ENCODE results near the gene NUP210. TPM values are rescaled to one million over a fixed set of nuclear protein-coding genes. Genes with fewer than 3 reads are reported as not detected.

NUP210 gene
- total and polyA plus RNA-seq, 2 experiments from 2014 or later, result 13.8 to 73.9 TPM

DNA sequence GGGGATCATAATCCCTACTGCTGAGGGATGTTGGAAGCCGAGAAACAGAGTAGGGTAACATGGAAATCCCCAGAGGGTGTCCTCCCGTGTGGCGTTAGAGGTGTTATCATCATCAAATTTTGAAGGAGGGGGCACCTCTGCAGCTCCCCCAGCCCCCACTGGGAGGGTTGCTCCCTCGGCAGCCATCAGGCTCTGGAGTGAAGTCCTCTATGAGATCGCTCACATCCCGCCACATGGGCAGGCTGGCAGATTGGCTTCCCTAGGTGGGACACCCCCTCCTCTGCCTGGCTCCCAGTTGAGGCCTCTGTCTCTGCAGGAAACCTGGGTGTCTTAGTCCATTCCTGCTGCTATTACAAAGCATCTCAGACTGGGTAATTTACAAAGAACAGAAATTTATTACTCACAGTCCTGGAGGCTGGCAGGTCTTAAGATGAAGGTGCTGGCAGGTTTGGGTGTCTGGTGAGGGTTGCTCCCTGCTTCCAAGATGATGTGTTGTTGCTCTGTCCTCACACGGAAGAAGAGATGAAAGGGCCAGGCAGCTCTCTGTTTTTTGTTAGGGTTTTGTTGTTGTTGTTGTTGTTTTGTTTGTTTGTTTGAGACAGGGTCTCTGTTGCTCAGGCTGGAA is 120.5 kb downstream of the NUP210 start:
- H3K4me2 ChIP-seq, result no peak overlapping the region
- no peaks in the 10 kb centered on the region for H3K36me3 ChIP-seq (ENCODE audit: insufficient read depth)
- H3K27me3 ChIP-seq (ENCODE audit: insufficient read depth), result no peaks in the 10 kb centered on the region
- Mint-ChIP-seq H3K36me3 (ENCODE audit: low read depth) (no peaks in the 10 kb centered on the region; the same call in 2 of the 3 replicates), H3K4me3 (no peak overlapping the region), H3K27ac (peak overlapping the region; percentile 77), H3K4me1 (peaks cover 49% of the 10 kb centered on the region), H3K9me3 (no peaks in the 10 kb centered on the region), H3K27me3 (ENCODE audit: insufficient read depth, low read depth, poor library complexity) (peaks cover 24% of the 10 kb centered on the region)
- TF ChIP-seq NANOG (IDR thresholded peaks at IDR 0.05; ENCODE audit: borderline replicate concordance), result no peak
- H2AFZ ChIP-seq, result peak overlapping the region; percentile 28; the same call in 1 of the 2 replicates
- no peak overlapping the region for H3K4me3 ChIP-seq
- no peaks in the 10 kb centered on the region for H3K79me2 ChIP-seq (replicated peaks; ENCODE audit: insufficient read depth)
- H3K4me1 ChIP-seq (ENCODE audit: insufficient read depth), result peaks cover 21% of the 10 kb centered on the region
- no peak overlapping the region for H3K27ac ChIP-seq (ENCODE audit: low read depth)
- H4K20me1 ChIP-seq (replicated peaks; ENCODE audit: insufficient read depth), result no peaks in the 10 kb centered on the region
- H3K9me2 ChIP-seq (ENCODE audit: insufficient read depth), result no peaks in the 10 kb centered on the region
- 0 out of 2 replicates have a peak, but pooled peaks cover 3% of the 10 kb centered on the region for H3F3A ChIP-seq (replicated peaks; ENCODE audit: low read depth)
- no peak for ATAC-seq
- DNase-seq (ENCODE audit: low spot score), result no peak

DNA sequence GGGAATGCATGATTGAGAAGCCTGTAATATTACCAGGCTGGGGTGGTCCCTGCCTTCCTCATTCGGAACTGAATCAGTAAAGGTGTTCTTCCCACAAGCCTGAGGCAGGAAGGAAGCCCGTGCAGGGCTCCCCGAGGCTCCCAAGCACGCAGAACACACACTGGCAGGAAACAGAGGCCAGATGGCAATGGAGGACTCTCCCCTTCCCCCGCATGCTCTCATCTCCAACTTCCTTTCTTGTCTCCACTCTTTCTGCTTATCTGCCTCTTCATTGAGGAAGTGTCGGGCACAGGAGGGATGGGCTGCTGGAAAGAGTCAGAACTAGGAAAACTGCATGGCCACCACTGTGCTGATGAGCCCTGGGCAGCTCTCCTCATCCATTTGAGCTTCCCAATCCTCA is 123.5 kb downstream of the NUP210 start:
- peak overlapping the region; percentile 55; the same call in 1 of the 2 replicates for H3K4me2 ChIP-seq
- H3F3A ChIP-seq (replicated peaks; ENCODE audit: low read depth), result no peaks in the 10 kb centered on the region
- Mint-ChIP-seq H3K9me3 (no peaks in the 10 kb centered on the region), H3K36me3 (ENCODE audit: low read depth) (no peaks in the 10 kb centered on the region; the same call in 2 of the 3 replicates), H3K4me1 (peaks cover 42% of the 10 kb centered on the region), H3K4me3 (no peak overlapping the region; the same call in 2 of the 3 replicates), H3K27ac (peak overlapping the region; percentile 47; the same call in 1 of the 2 replicates), H3K27me3 (ENCODE audit: insufficient read depth, low read depth, poor library complexity) (peaks cover 16% of the 10 kb centered on the region)
- no peaks in the 10 kb centered on the region for H3K27me3 ChIP-seq (ENCODE audit: insufficient read depth)
- H2AFZ ChIP-seq, result peak overlapping the region; percentile 98
- no peaks in the 10 kb centered on the region for H3K36me3 ChIP-seq (ENCODE audit: insufficient read depth)
- no peak overlapping the region for H3K27ac ChIP-seq (ENCODE audit: low read depth)
- no peak overlapping the region for H3K4me3 ChIP-seq
- ATAC-seq (no peak), DNase-seq (ENCODE audit: low spot score) (no peak)
- no peaks in the 10 kb centered on the region for H3K9me2 ChIP-seq (ENCODE audit: insufficient read depth)
- H3K79me2 ChIP-seq (replicated peaks; ENCODE audit: insufficient read depth), result no peaks in the 10 kb centered on the region
- H4K20me1 ChIP-seq (replicated peaks; ENCODE audit: insufficient read depth), result no peaks in the 10 kb centered on the region
- peaks cover 21% of the 10 kb centered on the region for H3K4me1 ChIP-seq (ENCODE audit: insufficient read depth)
- TF ChIP-seq EZH2 (IDR thresholded peaks at IDR 0.05; ENCODE audit: low read depth, unreplicated experiment) (no peak), POLR2AphosphoS5 (IDR thresholded peaks at IDR 0.05; ENCODE audit: low read depth) (no peak), JUNB (IDR thresholded peaks at IDR 0.05; ENCODE audit: unreplicated experiment) (no peak), STAT1 (IDR thresholded peaks at IDR 0.05; ENCODE audit: unreplicated experiment) (no peak), NANOG (IDR thresholded peaks at IDR 0.05; ENCODE audit: borderline replicate concordance) (no peak), ZNF114 (CRISPR knock-in tag; IDR thresholded peaks at IDR 0.05) (no peak), CREB1 (CRISPR knock-in tag; IDR thresholded peaks at IDR 0.05; ENCODE audit: low read depth) (no peak)
- TF ChIP-seq, protein P1, sequence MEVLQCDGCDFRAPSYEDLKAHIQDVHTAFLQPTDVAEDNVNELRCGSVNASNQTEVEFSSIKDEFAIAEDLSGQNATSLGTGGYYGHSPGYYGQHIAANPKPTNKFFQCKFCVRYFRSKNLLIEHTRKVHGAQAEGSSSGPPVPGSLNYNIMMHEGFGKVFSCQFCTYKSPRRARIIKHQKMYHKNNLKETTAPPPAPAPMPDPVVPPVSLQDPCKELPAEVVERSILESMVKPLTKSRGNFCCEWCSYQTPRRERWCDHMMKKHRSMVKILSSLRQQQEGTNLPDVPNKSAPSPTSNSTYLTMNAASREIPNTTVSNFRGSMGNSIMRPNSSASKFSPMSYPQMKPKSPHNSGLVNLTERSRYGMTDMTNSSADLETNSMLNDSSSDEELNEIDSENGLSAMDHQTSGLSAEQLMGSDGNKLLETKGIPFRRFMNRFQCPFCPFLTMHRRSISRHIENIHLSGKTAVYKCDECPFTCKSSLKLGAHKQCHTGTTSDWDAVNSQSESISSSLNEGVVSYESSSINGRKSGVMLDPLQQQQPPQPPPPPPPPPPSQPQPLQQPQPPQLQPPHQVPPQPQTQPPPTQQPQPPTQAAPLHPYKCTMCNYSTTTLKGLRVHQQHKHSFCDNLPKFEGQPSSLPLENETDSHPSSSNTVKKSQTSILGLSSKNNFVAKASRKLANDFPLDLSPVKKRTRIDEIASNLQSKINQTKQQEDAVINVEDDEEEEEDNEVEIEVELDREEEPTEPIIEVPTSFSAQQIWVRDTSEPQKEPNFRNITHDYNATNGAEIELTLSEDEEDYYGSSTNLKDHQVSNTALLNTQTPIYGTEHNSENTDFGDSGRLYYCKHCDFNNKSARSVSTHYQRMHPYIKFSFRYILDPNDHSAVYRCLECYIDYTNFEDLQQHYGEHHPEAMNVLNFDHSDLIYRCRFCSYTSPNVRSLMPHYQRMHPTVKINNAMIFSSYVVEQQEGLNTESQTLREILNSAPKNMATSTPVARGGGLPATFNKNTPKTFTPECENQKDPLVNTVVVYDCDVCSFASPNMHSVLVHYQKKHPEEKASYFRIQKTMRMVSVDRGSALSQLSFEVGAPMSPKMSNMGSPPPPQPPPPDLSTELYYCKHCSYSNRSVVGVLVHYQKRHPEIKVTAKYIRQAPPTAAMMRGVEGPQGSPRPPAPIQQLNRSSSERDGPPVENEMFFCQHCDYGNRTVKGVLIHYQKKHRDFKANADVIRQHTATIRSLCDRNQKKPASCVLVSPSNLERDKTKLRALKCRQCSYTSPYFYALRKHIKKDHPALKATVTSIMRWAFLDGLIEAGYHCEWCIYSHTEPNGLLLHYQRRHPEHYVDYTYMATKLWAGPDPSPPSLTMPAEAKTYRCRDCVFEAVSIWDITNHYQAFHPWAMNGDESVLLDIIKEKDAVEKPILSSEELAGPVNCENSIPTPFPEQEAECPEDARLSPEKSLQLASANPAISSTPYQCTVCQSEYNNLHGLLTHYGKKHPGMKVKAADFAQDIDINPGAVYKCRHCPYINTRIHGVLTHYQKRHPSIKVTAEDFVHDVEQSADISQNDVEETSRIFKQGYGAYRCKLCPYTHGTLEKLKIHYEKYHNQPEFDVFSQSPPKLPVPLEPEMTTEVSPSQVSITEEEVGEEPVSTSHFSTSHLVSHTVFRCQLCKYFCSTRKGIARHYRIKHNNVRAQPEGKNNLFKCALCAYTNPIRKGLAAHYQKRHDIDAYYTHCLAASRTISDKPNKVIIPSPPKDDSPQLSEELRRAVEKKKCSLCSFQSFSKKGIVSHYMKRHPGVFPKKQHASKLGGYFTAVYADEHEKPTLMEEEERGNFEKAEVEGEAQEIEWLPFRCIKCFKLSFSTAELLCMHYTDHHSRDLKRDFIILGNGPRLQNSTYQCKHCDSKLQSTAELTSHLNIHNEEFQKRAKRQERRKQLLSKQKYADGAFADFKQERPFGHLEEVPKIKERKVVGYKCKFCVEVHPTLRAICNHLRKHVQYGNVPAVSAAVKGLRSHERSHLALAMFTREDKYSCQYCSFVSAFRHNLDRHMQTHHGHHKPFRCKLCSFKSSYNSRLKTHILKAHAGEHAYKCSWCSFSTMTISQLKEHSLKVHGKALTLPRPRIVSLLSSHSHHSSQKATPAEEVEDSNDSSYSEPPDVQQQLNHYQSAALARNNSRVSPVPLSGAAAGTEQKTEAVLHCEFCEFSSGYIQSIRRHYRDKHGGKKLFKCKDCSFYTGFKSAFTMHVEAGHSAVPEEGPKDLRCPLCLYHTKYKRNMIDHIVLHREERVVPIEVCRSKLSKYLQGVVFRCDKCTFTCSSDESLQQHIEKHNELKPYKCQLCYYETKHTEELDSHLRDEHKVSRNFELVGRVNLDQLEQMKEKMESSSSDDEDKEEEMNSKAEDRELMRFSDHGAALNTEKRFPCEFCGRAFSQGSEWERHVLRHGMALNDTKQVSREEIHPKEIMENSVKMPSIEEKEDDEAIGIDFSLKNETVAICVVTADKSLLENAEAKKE (CRISPR knock-in tag; IDR thresholded peaks at IDR 0.05), result no peak
- TF ChIP-seq, protein P2, sequence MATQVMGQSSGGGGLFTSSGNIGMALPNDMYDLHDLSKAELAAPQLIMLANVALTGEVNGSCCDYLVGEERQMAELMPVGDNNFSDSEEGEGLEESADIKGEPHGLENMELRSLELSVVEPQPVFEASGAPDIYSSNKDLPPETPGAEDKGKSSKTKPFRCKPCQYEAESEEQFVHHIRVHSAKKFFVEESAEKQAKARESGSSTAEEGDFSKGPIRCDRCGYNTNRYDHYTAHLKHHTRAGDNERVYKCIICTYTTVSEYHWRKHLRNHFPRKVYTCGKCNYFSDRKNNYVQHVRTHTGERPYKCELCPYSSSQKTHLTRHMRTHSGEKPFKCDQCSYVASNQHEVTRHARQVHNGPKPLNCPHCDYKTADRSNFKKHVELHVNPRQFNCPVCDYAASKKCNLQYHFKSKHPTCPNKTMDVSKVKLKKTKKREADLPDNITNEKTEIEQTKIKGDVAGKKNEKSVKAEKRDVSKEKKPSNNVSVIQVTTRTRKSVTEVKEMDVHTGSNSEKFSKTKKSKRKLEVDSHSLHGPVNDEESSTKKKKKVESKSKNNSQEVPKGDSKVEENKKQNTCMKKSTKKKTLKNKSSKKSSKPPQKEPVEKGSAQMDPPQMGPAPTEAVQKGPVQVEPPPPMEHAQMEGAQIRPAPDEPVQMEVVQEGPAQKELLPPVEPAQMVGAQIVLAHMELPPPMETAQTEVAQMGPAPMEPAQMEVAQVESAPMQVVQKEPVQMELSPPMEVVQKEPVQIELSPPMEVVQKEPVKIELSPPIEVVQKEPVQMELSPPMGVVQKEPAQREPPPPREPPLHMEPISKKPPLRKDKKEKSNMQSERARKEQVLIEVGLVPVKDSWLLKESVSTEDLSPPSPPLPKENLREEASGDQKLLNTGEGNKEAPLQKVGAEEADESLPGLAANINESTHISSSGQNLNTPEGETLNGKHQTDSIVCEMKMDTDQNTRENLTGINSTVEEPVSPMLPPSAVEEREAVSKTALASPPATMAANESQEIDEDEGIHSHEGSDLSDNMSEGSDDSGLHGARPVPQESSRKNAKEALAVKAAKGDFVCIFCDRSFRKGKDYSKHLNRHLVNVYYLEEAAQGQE (IDR thresholded peaks at IDR 0.05; ENCODE audit: unreplicated experiment), result no peak
- TF ChIP-seq, protein P3, sequence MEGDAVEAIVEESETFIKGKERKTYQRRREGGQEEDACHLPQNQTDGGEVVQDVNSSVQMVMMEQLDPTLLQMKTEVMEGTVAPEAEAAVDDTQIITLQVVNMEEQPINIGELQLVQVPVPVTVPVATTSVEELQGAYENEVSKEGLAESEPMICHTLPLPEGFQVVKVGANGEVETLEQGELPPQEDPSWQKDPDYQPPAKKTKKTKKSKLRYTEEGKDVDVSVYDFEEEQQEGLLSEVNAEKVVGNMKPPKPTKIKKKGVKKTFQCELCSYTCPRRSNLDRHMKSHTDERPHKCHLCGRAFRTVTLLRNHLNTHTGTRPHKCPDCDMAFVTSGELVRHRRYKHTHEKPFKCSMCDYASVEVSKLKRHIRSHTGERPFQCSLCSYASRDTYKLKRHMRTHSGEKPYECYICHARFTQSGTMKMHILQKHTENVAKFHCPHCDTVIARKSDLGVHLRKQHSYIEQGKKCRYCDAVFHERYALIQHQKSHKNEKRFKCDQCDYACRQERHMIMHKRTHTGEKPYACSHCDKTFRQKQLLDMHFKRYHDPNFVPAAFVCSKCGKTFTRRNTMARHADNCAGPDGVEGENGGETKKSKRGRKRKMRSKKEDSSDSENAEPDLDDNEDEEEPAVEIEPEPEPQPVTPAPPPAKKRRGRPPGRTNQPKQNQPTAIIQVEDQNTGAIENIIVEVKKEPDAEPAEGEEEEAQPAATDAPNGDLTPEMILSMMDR (conservative IDR thresholded peaks at IDR 0.05; ENCODE audit: low read depth in 2 of 2), result no peak

Data from GM23338 (cell line).